Right lobe of liver (tissue), 4 donors: ENCODE results near the gene RANBP2.
"Not testable (repeated sequence)": the region's sequence is repeated elsewhere in the genome, so short reads cannot be mapped to it uniquely, and the experiment has no call there.

Experiments
- POLR2A ChIP-seq: fragments of 450-650 bp; IDR thresholded peaks from one replicate; pipeline ENCODE4 v1.6.1; 2017; ENCODE audit warnings: antibody characterized with exemption, mild to moderate bottlenecking
- TF ChIP-seq, protein P1 (sequence below), 4 donors: fragments of 200-600 bp in 3 of 4; fragments of 450-650 bp in 1 of 4; IDR thresholded peaks; one replicate each; pipeline versions ENCODE4 v1.5.1 to v1.8.0; 2016 to 2022; ENCODE audit warnings: antibody characterized with exemption in 4 of 4, mild to moderate bottlenecking in 2 of 4
- donor health status: DM: no; HTN: no; CAD: no.
- donor health status: DM: no; HTN: no; CAD: no.
- donor health status: DM: no; HTN: yes; CAD: no.

DNA sequence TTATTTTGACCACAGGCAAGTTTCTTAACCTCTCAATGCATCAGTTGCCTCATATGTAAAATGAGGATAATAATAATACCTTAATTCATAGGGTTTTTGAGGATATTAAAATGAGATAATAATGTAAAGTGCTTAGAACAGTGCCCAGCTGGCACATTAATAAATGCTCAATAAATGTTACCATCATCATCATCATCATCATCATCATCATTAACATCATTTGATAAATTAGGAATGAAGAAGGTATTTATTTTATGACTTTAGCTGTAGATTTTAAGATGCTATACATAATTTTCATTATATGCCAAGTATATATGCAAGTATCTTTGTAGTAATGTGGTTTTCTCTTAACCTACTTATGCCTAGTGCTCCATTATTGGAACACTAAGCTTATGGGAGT is 43.3 kb downstream of the RANBP2 start:
- TF ChIP-seq, protein P1, sequence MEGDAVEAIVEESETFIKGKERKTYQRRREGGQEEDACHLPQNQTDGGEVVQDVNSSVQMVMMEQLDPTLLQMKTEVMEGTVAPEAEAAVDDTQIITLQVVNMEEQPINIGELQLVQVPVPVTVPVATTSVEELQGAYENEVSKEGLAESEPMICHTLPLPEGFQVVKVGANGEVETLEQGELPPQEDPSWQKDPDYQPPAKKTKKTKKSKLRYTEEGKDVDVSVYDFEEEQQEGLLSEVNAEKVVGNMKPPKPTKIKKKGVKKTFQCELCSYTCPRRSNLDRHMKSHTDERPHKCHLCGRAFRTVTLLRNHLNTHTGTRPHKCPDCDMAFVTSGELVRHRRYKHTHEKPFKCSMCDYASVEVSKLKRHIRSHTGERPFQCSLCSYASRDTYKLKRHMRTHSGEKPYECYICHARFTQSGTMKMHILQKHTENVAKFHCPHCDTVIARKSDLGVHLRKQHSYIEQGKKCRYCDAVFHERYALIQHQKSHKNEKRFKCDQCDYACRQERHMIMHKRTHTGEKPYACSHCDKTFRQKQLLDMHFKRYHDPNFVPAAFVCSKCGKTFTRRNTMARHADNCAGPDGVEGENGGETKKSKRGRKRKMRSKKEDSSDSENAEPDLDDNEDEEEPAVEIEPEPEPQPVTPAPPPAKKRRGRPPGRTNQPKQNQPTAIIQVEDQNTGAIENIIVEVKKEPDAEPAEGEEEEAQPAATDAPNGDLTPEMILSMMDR (IDR thresholded peaks at IDR 0.05) = not testable (repeated sequence)
- TF ChIP-seq POLR2A = not testable (repeated sequence)
